ENCODE results near the gene OR7G1.

GRCh38 chr19:9132422-9132821, 16.9 kb upstream of the OR7G1 start:
- TF ChIP-seq CTCF (conservative IDR thresholded peaks at IDR 0.05; ENCODE audit: low read depth, low read length) (no peak), EZH2 (IDR thresholded peaks at IDR 0.05; ENCODE audit: borderline replicate concordance, low read depth, low read length, poor library complexity, severe bottlenecking) (no peak)
